Fibroblast of pulmonary artery (primary cell): Measurements from ENCODE around the gene RNF144B.
"Not testable (repeated sequence)": the region's sequence is repeated elsewhere in the genome, so short reads cannot be mapped to it uniquely, and the experiment has no call there.

Experiments
- DNase-seq: peaks from one replicate; pipeline ENCODE4 v3.0.0-alpha.2; 2010; ENCODE audit warnings: low read depth
- H3K4me3 ChIP-seq: replicated peaks from 2 replicates; pipeline ENCODE4 v1.5.1; 2011; ENCODE audit warnings: low read depth, mild to moderate bottlenecking, control low read depth, low read length, moderate library complexity
- CTCF ChIP-seq: IDR thresholded peaks from 2 replicates; pipeline ENCODE4 v1.5.1; 2011; ENCODE audit warnings: mild to moderate bottlenecking, control low read depth, low read length, inconsistent platforms; ENCODE audit errors: missing control alignments

Gene RNF144B

GRCh38 chr6:18451756-18452155 lies 64.6 kb downstream of the RNF144B start:
- no peak overlapping the region for H3K4me3 ChIP-seq
- TF ChIP-seq CTCF: no peak
- DNase-seq: no peak

- no peak for TF ChIP-seq CTCF
- no peak overlapping the region for H3K4me3 ChIP-seq
- DNase-seq: no peak
These were observed 67.3 kb downstream of the RNF144B start for GRCh38 chr6:18454446-18454845.

GRCh38 chr6:18457065-18457737 lies 70.1 kb downstream of the RNF144B start:
- no peak overlapping the region for H3K4me3 ChIP-seq
- no peak for DNase-seq
- no peak for TF ChIP-seq CTCF

GRCh38 chr6:18458086-18458485 lies 70.9 kb downstream of the RNF144B start:
- H3K4me3 ChIP-seq, DNase-seq: not testable (repeated sequence)

GRCh38 chr6:18463429-18463828 lies 76.3 kb downstream of the RNF144B start:
- no peak for DNase-seq
- no peak for TF ChIP-seq CTCF

GRCh38 chr6:18464176-18464575 lies 77.0 kb downstream of the RNF144B start:
- DNase-seq: no peak
- no peak for TF ChIP-seq CTCF
- no peak overlapping the region for H3K4me3 ChIP-seq

More at GRCh38 chr6:18463429-18463828, 76.3 kb downstream of the RNF144B start:
- H3K4me3 ChIP-seq: no peak overlapping the region

GRCh38 chr6:18465410-18466154 lies 78.4 kb downstream of the RNF144B start:
- no peak for DNase-seq
- TF ChIP-seq CTCF: no peak
- H3K4me3 ChIP-seq: no peak overlapping the region
